OCI-LY1 (cell line): Measurements from ENCODE around the gene OPN4.

Source experiments
- H2AFZ ChIP-seq: fragments of 200-600 bp; sonication (generic), shearing (Covaris generic); 2 replicates; pipeline ENCODE4 v1.6.0; 2014; ENCODE audit warnings: antibody characterized with exemption, mild to moderate bottlenecking, low read length
- H3F3A ChIP-seq: fragments of 200-600 bp; sonication (generic), shearing (Covaris generic); 2 replicates; pipeline ENCODE4 v1.6.0; 2014; ENCODE audit warnings: mild to moderate bottlenecking, antibody characterized with exemption, low read length, moderate library complexity; ENCODE audit not compliant: insufficient read depth
- H3K27ac ChIP-seq: fragments of 200-600 bp; sonication (generic); 2 replicates; pipeline ENCODE4 v1.5.1; 2014; ENCODE audit warnings: low read length, mixed run types, mild to moderate bottlenecking, low read depth; ENCODE audit not compliant: poor library complexity, severe bottlenecking
- H3K27me3 ChIP-seq: fragments of 200-600 bp; sonication (generic); 2 replicates; pipeline ENCODE4 v1.6.0; 2014; ENCODE audit warnings: antibody characterized with exemption, mild to moderate bottlenecking, low read length, moderate library complexity; ENCODE audit not compliant: insufficient read depth
- H3K36me3 ChIP-seq: fragments of 200-600 bp; sonication (generic); 2 replicates; pipeline ENCODE4 v1.6.1; 2014; ENCODE audit warnings: mild to moderate bottlenecking, antibody characterized with exemption, low read length, moderate library complexity, mixed read lengths; ENCODE audit not compliant: insufficient read depth
- H3K4me1 ChIP-seq: fragments of 200-600 bp; sonication (generic); 2 replicates; pipeline ENCODE4 v1.5.1; 2014; ENCODE audit warnings: mild to moderate bottlenecking, low read length, moderate library complexity; ENCODE audit not compliant: insufficient read depth, severe bottlenecking
- H3K4me2 ChIP-seq: fragments of 200-600 bp; sonication (generic), shearing (Covaris generic); 2 replicates; pipeline ENCODE4 v1.6.1; 2014; ENCODE audit warnings: low read length
- H3K4me3 ChIP-seq: fragments of 200-600 bp; sonication (generic); 2 replicates; pipeline ENCODE4 v1.5.1; 2014; ENCODE audit warnings: low read length, low read depth, mild to moderate bottlenecking, mixed read lengths; ENCODE audit not compliant: poor library complexity, severe bottlenecking
- H3K79me2 ChIP-seq: fragments of 200-600 bp; shearing (Covaris generic); 2 replicates; pipeline ENCODE4 v1.6.1; 2016; ENCODE audit warnings: mixed run types, low read length, mixed read lengths; ENCODE audit not compliant: insufficient read depth
- H3K9ac ChIP-seq: fragments of 200-600 bp; sonication (generic), shearing (Covaris generic); 2 replicates; pipeline ENCODE4 v1.6.1; 2014; ENCODE audit warnings: mild to moderate bottlenecking, low read length, mixed read lengths
- H3K9me2 ChIP-seq: fragments of 200-600 bp; sonication (generic), shearing (Covaris generic); 2 replicates; pipeline ENCODE4 v1.6.1; 2014; ENCODE audit warnings: low read depth, mild to moderate bottlenecking, low read length, mixed read lengths
- H3K9me3 ChIP-seq: fragments of 200-600 bp; shearing (Covaris generic); 2 replicates; pipeline ENCODE4 v1.6.1; 2014; ENCODE audit warnings: low read length, mixed read lengths
- H4K20me1 ChIP-seq: fragments of 200-600 bp; sonication (generic), shearing (Covaris generic); 2 replicates; pipeline ENCODE4 v1.6.0; 2016; ENCODE audit warnings: mild to moderate bottlenecking, low read length; ENCODE audit not compliant: insufficient read depth
- EZH2 ChIP-seq: fragments of 200-600 bp; sonication (generic), shearing (Covaris generic); IDR thresholded peaks from 2 replicates; pipeline ENCODE4 v1.8.0; 2017; ENCODE audit warnings: borderline replicate concordance, mixed run types, mild to moderate bottlenecking, antibody characterized with exemption, low read length, moderate library complexity, mixed read lengths
- TF ChIP-seq, protein P1 (sequence below): fragments of 200-600 bp; sonication (generic), shearing (Covaris generic); IDR thresholded peaks from 2 replicates; pipeline ENCODE4 v1.5.1; 2017; ENCODE audit warnings: mild to moderate bottlenecking, antibody characterized with exemption, low read length, moderate library complexity, mixed read lengths

The OPN4 gene

DNA sequence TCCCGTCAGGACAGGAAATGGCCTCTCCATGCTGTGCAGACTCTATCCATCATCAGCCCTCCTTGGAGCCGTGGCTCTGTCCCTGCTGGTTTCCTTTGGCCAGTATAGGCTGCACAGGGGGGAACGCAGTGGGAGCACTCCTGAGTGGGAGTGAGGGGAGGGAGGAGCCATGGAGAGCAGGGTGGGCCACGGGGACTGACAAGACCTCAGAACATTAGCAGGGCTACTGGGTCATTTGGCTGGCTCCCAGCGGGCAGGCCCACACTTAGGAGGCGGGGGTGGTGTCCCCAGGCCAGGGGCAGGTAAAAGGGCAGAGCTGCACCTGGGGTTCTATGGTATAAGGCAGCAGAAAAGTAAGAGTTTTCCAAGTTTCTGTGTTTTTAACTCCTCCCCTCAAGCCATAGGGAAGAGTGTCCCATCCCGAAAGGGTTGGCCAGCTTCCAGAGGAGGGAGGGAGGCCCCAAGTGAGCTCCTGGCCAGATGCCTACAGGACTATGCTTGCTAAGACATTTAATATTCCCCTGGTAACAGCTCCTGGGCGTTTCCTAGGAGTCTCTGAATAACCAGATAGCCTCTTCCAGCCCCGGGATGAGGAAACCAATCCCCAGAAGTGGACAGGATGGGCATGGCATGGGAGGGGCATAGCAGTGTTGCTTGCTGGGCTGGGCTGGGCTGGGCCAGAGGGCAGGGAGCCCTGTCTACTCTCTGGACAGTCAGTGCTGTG lies 5.5 kb upstream of the OPN4 start:
- H2AFZ ChIP-seq = no peak overlapping the region
- no peaks in the 10 kb centered on the region for H3F3A ChIP-seq
- no peak overlapping the region for H3K9ac ChIP-seq
- no peak overlapping the region for H3K27ac ChIP-seq
- H3K27me3 ChIP-seq = 0 out of 2 replicates have a peak, but pooled peaks cover 2% of the 10 kb centered on the region
- no peaks in the 10 kb centered on the region for H4K20me1 ChIP-seq
- no peak overlapping the region for H3K4me2 ChIP-seq
- no peak overlapping the region for H3K4me3 ChIP-seq
- TF ChIP-seq, protein P1, sequence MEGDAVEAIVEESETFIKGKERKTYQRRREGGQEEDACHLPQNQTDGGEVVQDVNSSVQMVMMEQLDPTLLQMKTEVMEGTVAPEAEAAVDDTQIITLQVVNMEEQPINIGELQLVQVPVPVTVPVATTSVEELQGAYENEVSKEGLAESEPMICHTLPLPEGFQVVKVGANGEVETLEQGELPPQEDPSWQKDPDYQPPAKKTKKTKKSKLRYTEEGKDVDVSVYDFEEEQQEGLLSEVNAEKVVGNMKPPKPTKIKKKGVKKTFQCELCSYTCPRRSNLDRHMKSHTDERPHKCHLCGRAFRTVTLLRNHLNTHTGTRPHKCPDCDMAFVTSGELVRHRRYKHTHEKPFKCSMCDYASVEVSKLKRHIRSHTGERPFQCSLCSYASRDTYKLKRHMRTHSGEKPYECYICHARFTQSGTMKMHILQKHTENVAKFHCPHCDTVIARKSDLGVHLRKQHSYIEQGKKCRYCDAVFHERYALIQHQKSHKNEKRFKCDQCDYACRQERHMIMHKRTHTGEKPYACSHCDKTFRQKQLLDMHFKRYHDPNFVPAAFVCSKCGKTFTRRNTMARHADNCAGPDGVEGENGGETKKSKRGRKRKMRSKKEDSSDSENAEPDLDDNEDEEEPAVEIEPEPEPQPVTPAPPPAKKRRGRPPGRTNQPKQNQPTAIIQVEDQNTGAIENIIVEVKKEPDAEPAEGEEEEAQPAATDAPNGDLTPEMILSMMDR = no peak
- TF ChIP-seq EZH2 = no peak
- no peaks in the 10 kb centered on the region for H3K9me2 ChIP-seq
- H3K4me1 ChIP-seq = no peaks in the 10 kb centered on the region
- H3K9me3 ChIP-seq = no peaks in the 10 kb centered on the region
- no peaks in the 10 kb centered on the region for H3K79me2 ChIP-seq
- H3K36me3 ChIP-seq = no peaks in the 10 kb centered on the region

DNA sequence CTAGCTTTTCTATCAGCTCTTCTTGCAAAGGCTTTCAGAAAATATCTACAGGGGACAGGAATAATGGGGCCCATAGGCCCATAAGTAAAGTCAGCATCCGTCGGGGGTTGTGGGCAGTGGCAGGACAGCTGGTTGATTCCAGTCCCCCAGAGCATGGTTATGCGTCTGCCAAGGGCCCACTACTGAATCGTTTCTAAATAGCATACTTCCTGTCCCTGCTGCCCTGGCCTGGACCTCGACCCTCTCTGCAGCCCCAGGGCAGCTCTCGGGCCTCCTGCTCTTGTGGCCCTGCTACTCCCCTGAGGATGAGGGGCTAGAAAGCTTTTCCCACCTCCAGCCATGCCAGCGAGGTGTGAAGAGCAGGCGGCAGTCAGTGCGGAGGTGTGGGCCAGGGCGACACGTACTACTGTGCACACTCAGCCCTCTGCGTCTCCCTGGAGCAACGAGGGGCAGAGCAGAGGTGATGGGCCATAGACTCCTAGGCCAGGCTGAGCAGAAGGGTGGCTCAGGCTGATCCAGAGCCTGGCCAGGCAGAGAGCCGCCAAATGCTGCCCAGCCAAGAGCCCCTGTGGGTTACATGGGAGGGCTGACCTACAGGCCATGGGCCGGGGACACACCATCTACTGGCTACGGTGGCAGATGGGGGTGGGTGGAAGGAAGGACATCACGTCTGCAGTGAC lies 4.7 kb upstream of the OPN4 start:
- Histone ChIP-seq H3K27me3 (0 out of 2 replicates have a peak, but pooled peaks cover 2% of the 10 kb centered on the region), H3F3A (no peaks in the 10 kb centered on the region), H3K36me3 (no peaks in the 10 kb centered on the region), H3K27ac (no peak overlapping the region), H3K79me2 (no peaks in the 10 kb centered on the region), H3K9ac (no peak overlapping the region), H4K20me1 (no peaks in the 10 kb centered on the region), H3K4me3 (no peak overlapping the region), H3K9me3 (no peaks in the 10 kb centered on the region), H3K4me1 (no peaks in the 10 kb centered on the region), H3K4me2 (no peak overlapping the region), H2AFZ (no peak overlapping the region), H3K9me2 (no peaks in the 10 kb centered on the region)
- TF ChIP-seq, protein P1 = no peak
- TF ChIP-seq EZH2 = no peak

DNA sequence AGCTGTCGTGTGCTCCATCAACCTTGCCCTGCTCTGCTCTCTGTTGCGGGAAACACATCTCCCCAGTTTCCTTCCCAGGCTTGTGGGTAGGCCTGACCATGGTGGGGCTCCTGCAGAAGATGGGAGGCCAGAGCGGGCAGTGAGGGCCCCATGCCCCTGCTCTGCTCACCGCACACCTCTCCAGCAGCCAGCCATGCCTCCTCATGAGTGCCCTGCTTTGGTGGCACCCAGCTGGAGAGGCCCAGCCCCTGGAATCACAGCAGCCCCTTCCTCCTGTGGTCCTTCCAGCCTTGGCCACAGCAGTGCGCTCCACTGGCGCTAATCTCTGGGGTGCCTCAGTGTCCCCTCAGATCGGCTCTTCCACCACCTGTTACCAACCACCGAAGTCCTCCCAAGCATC lies 4.2 kb upstream of the OPN4 start:
- H3K79me2 ChIP-seq = no peaks in the 10 kb centered on the region
- TF ChIP-seq, protein P1 = no peak
- TF ChIP-seq EZH2 = no peak
- no peaks in the 10 kb centered on the region for H3F3A ChIP-seq
- H3K9me2 ChIP-seq = no peaks in the 10 kb centered on the region
- H3K27me3 ChIP-seq = 0 out of 2 replicates have a peak, but pooled peaks cover 2% of the 10 kb centered on the region
- no peaks in the 10 kb centered on the region for H3K9me3 ChIP-seq
- no peaks in the 10 kb centered on the region for H3K4me1 ChIP-seq
- no peak overlapping the region for H3K4me3 ChIP-seq
- H3K9ac ChIP-seq = no peak overlapping the region
- H4K20me1 ChIP-seq = no peaks in the 10 kb centered on the region
- H3K36me3 ChIP-seq = no peaks in the 10 kb centered on the region
- no peak overlapping the region for H3K4me2 ChIP-seq
- H3K27ac ChIP-seq = no peak overlapping the region
- H2AFZ ChIP-seq = no peak overlapping the region
